Tibial nerve (tissue), 4 donors: ENCODE measurements around the gene TMLHE.

Source experiments
- CTCF ChIP-seq, 5 experiments: fragments of 200-600 bp in 3 of 5; fragments of 450-650 bp in 2 of 5; sonication (generic) in 3 of 5; IDR thresholded peaks; one replicate each; pipeline ENCODE4 v1.5.1; 2016 to 2019; ENCODE audit warnings: antibody characterized with exemption in 5 of 5, mild to moderate bottlenecking in 3 of 5, moderate library complexity in 2 of 5
- EP300 ChIP-seq, 2 donors: sonication (generic); formaldehyde crosslinking; IDR thresholded peaks; one replicate each; pipeline ENCODE4 v1.6.1; 2017; ENCODE audit warnings: antibody characterized with exemption in 2 of 2, mild to moderate bottlenecking in 1 of 2
- POLR2A ChIP-seq, 2 donors: fragments of 450-650 bp; IDR thresholded peaks; one replicate each; pipeline ENCODE4 v1.6.1; 2017; ENCODE audit warnings: antibody characterized with exemption in 2 of 2, mild to moderate bottlenecking in 2 of 2, moderate library complexity in 2 of 2

GRCh38 chrX:155514225-155514624, 98.5 kb downstream of the TMLHE start:
- TF ChIP-seq EP300 (IDR thresholded peaks at IDR 0.05) (no peak), POLR2A (IDR thresholded peaks at IDR 0.05) (no peak), CTCF (IDR thresholded peaks at IDR 0.05) (no peak)
